ENCODE measurements around the gene NLRC5. TPM values are rescaled to one million over a fixed set of nuclear protein-coding genes. Genes with fewer than 3 reads are reported as not detected.

Gene NLRC5
- total and polyA plus RNA-seq, 9 of the 15 experiments (the other 6 are each of a cell fraction or from before 2014, with no cell fraction given), result 0.59 to 0.71 TPM; not detected in 7

- no peak for TF ChIP-seq E4F1 (CRISPR knock-in tag; IDR thresholded peaks at IDR 0.05; ENCODE audit: borderline replicate concordance)
- TF ChIP-seq ATF6 (CRISPR knock-in tag; IDR thresholded peaks at IDR 0.05), result no peak
- TF ChIP-seq SREBF2 (CRISPR knock-in tag; IDR thresholded peaks at IDR 0.05), result no peak
- no peak for TF ChIP-seq C11orf30 (IDR thresholded peaks at IDR 0.05; ENCODE audit: low read depth)
- no peak for TF ChIP-seq ZNF644 (tag; IDR thresholded peaks at IDR 0.05; ENCODE audit: low read depth)
- no peak for TF ChIP-seq ZNF124 (CRISPR knock-in tag; IDR thresholded peaks at IDR 0.05)
- no peak for TF ChIP-seq CHD2 (IDR thresholded peaks at IDR 0.05; ENCODE audit: low read depth, low read length)
Measured at GRCh38 chr16:57115168-57115513, 125.8 kb downstream of the NLRC5 start (continued).
